HUES48 (cell line): ENCODE measurements around the gene APBB2.
"Not testable (repeated sequence)": the region's sequence is repeated elsewhere in the genome, so short reads cannot be mapped to it uniquely, and the experiment has no call there.

Experiments used
- H3K27ac ChIP-seq: one replicate; pipeline ENCODE4 v1.7.0; 2013; ENCODE audit warnings: low read depth, low read length, inconsistent platforms
- H3K27me3 ChIP-seq: 2 replicates; pipeline ENCODE4 v1.6.1; 2013; ENCODE audit warnings: mild to moderate bottlenecking, low read length; ENCODE audit not compliant: control insufficient read depth, insufficient read depth
- H3K36me3 ChIP-seq: 2 replicates; pipeline ENCODE4 v1.6.1; 2013; ENCODE audit warnings: low read length; ENCODE audit not compliant: control insufficient read depth, insufficient read depth
- H3K4me1 ChIP-seq: 2 replicates; pipeline ENCODE4 v1.6.1; 2013; ENCODE audit warnings: mild to moderate bottlenecking, low read length; ENCODE audit not compliant: control insufficient read depth, insufficient read depth
- H3K4me3 ChIP-seq: 2 replicates; pipeline ENCODE4 v1.5.1; 2013; ENCODE audit warnings: mild to moderate bottlenecking, low read depth, low read length
- H3K9ac ChIP-seq: 2 replicates; pipeline ENCODE4 v1.6.1; 2013; ENCODE audit warnings: mild to moderate bottlenecking, low read depth, low read length, moderate library complexity
- H3K9me3 ChIP-seq: 2 replicates; pipeline ENCODE4 v1.6.1; 2013; ENCODE audit warnings: low read length; ENCODE audit not compliant: control insufficient read depth, insufficient read depth

APBB2 gene

DNA sequence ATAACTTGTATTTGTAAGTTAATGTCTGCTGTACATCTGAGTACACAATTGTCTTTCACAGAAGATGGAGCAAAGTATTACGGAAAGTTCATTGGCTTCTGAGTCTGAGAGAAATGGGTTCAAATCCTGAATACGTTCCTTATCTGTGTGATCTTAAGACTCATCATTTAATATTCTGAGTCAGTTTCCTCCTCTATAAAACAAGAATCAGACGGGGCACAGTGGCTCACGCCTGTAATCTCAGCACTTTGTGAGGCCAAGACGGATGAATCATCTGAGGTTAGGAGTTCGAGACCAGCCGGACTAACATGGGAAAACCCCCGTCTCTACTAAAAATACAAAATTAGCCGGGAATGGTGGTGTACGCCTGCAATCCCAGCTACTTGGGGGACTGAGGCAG lies 57.8 kb downstream of the APBB2 start:
- Histone ChIP-seq H3K4me3 (no peak overlapping the region), H3K9me3 (no peaks in the 10 kb centered on the region), H3K9ac (no peak overlapping the region), H3K27ac (no peak overlapping the region), H3K27me3 (no peaks in the 10 kb centered on the region), H3K4me1 (peaks cover 13% of the 10 kb centered on the region), H3K36me3 (no peaks in the 10 kb centered on the region)

DNA sequence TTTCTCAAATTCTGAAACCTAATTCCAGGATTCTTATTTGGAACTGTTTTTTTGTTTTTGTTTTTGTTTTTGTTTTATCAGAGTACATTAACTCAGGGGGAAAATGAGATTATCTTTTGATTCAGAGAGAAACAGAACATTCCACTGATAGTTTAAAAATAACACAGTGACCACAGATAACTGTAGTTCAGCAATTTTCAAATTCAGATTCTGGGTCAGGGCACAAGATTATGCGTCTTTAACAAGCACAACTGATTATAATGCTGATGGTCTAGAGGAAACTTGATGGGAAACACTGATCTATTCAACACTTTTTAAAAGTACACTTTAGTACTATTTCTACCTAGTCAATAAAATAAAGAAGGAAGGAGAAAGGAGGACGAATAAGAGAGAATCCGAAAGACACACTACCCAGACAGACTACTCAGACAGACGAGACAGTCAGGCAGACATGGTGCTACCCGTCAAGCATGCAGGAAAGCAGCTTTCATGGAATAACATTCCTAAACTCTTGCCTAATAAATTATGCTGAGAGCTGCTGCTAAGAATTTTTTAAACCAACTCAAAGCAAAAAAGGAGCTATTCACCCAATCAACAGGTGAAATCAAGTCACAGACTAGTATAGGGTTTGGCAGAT lies 59.0 kb downstream of the APBB2 start:
- Histone ChIP-seq H3K27me3 (no peaks in the 10 kb centered on the region), H3K27ac (no peak overlapping the region), H3K4me1 (peaks cover 11% of the 10 kb centered on the region), H3K36me3 (no peaks in the 10 kb centered on the region), H3K9me3 (no peaks in the 10 kb centered on the region), H3K9ac (no peak overlapping the region), H3K4me3 (no peak overlapping the region)

DNA sequence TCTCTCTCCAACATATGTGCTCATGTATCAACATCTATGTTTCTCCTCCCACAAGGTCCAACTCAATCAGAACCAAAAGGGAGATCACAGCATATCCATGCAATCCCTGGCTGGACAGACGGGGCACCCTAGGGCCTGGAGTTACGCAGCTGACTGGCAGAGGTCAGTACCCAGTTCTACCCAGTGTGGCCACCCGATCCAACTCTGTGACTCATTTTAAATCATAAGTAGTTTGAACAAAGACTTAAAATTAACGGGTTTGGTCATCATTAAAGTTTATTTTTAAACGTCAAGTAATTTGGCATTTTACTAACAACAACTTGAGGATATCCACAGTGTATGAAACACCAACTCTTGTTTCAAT lies 59.5 kb downstream of the APBB2 start:
- no peak overlapping the region for H3K4me3 ChIP-seq
- H3K9me3 ChIP-seq = no peaks in the 10 kb centered on the region
- H3K4me1 ChIP-seq = peaks cover 7% of the 10 kb centered on the region
- H3K36me3 ChIP-seq = no peaks in the 10 kb centered on the region
- no peak overlapping the region for H3K27ac ChIP-seq
- H3K9ac ChIP-seq = no peak overlapping the region
- no peaks in the 10 kb centered on the region for H3K27me3 ChIP-seq

DNA sequence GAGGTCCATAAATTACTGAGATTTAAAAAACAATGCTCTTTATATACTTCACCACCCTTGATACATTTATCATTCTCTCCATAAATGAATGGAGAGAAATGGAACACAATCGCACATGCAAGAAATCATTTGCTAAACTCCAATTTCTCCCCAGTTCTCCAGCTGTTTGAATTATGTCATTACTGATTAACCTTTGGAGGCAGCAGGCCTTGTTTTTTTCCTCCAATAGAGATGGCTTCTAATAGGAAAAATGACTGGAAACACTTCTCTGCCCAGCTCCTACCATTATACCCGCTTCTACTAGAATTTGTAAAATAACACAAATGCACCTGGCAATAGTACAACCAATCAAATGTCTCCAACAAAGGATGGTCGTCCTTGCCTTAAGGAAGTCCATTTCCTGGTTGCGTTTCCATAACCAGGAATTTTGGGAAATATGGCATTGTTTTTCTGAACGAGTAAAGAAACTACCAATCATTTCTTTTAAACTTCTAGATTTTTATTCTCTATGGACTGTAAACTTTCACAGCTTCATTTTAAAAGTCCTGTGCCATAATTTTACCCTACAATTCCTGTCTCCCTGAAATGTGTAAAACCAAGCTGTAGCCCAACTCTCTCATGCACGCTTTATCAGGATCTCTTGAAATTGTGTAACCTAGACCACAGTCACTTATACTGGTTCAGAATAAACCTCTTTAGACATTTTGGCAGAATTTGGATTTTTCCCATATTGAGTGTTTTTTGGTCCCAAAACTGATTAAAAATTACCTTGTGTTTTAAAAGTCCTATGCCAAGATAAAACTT lies 60.1 kb downstream of the APBB2 start:
- Histone ChIP-seq H3K27me3 (no peaks in the 10 kb centered on the region), H3K4me1 (peaks cover 7% of the 10 kb centered on the region), H3K36me3 (no peaks in the 10 kb centered on the region), H3K4me3 (no peak overlapping the region), H3K9me3 (no peaks in the 10 kb centered on the region), H3K27ac (no peak overlapping the region), H3K9ac (no peak overlapping the region)

DNA sequence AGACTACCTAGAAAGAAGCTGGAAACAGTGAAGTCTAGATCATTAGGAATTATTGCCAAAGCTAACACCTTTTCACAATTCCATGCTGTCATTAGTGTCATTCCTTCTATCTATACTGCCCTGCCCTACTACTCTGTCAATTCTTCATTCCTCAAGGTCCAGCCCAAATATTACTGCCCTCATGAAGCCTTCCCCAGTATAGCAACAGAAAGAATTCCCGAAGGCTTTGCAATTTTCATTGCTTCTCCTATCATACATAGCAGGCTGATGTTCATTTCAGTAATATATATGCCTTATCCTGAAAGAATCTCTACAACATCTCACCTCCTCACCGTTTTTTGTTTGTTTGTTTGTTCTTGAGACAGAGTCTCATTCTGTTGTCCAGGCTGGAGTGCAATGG lies 63.9 kb downstream of the APBB2 start:
- H3K27ac ChIP-seq = no peak overlapping the region
- no peaks in the 10 kb centered on the region for H3K9me3 ChIP-seq
- no peaks in the 10 kb centered on the region for H3K36me3 ChIP-seq
- peaks cover 16% of the 10 kb centered on the region for H3K4me1 ChIP-seq
- H3K9ac ChIP-seq = no peak overlapping the region
- no peak overlapping the region for H3K4me3 ChIP-seq
- no peaks in the 10 kb centered on the region for H3K27me3 ChIP-seq

DNA sequence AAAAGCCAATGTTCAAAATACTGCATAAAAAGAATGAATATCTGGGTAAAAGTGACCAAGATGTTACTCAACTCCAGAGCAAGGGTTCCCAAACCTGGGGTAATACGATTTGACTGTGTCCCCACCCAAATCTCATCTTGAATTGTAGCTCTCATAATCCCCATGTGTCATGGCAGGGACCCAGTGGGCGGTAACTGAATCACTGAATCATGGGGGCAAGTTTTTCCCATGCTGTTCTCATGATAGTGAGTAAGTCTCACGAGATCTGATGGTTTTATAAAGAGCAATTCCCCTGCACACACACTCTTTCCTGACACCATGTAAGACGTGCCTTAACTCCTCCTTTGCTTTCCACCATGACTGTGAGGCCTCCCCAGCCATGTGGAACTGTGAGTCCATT lies 64.8 kb downstream of the APBB2 start:
- H3K27ac ChIP-seq, H3K9ac ChIP-seq, H3K9me3 ChIP-seq, H3K36me3 ChIP-seq, H3K27me3 ChIP-seq, H3K4me3 ChIP-seq: not testable (repeated sequence)
- peaks cover 16% of the 10 kb centered on the region for H3K4me1 ChIP-seq

DNA sequence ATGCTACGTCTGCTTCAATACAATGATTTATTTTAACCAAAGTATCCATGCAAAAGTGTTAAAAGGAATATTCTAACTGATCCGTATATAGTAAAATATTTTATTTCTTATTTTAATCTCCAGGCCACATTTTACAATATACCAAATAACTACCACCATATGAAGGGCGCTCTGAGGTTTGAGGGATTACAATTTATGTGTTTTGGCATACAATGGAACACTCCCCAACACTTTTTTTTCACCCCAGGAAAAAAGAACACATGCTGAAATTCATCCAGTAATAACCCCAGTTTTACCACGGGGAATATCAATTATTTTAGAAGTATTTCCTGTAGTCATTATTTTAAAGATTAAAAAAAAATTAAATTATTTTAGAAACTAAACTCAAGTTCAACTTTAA lies 65.4 kb downstream of the APBB2 start:
- Histone ChIP-seq H3K4me1 (peaks cover 16% of the 10 kb centered on the region), H3K9me3 (no peaks in the 10 kb centered on the region), H3K9ac (no peak overlapping the region), H3K4me3 (no peak overlapping the region), H3K36me3 (no peaks in the 10 kb centered on the region), H3K27ac (no peak overlapping the region), H3K27me3 (no peaks in the 10 kb centered on the region)

DNA sequence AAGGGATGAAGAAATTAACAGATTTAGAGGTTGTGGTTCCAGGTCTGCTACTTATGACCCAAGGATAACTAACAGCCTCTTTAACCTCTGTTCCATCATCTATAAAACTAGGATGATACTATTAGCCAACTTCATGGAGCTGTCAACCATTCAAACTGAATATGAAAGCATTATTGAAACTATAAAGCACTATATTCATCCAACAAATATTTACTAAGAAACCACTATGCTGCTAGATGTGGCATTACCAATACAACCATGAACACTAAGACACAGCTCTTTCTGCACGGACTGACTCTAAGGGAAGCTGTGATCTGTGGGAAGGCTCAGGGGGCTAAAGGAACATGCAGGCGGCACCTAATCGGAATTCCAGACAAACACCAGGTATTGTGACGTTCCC lies 66.0 kb downstream of the APBB2 start:
- Histone ChIP-seq H3K27me3 (no peaks in the 10 kb centered on the region), H3K4me1 (peaks cover 16% of the 10 kb centered on the region), H3K4me3 (no peak overlapping the region), H3K36me3 (no peaks in the 10 kb centered on the region), H3K9me3 (no peaks in the 10 kb centered on the region), H3K27ac (no peak overlapping the region), H3K9ac (no peak overlapping the region)

DNA sequence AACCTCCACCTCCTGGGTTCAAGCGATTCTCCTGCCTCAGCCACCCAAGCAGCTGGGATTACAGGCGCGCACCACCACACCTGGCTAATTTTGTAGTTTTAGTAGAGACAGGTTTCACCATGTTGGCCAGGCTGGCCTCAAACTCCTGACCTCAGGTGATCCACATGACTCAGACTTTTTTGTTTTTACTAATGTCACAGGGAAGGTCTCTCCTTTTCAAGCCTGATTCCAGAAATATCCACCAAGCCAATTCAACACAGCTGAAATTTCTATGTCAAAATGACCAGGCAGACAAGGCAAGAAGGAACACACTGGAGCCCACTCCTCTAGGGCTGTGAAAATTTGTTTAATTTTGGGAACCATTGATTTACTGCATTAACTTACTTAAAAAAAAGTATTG lies 66.8 kb downstream of the APBB2 start:
- H3K9ac ChIP-seq, H3K27me3 ChIP-seq, H3K36me3 ChIP-seq, H3K4me3 ChIP-seq, H3K27ac ChIP-seq, H3K9me3 ChIP-seq: not testable (repeated sequence)
- H3K4me1 ChIP-seq = peaks cover 16% of the 10 kb centered on the region

DNA sequence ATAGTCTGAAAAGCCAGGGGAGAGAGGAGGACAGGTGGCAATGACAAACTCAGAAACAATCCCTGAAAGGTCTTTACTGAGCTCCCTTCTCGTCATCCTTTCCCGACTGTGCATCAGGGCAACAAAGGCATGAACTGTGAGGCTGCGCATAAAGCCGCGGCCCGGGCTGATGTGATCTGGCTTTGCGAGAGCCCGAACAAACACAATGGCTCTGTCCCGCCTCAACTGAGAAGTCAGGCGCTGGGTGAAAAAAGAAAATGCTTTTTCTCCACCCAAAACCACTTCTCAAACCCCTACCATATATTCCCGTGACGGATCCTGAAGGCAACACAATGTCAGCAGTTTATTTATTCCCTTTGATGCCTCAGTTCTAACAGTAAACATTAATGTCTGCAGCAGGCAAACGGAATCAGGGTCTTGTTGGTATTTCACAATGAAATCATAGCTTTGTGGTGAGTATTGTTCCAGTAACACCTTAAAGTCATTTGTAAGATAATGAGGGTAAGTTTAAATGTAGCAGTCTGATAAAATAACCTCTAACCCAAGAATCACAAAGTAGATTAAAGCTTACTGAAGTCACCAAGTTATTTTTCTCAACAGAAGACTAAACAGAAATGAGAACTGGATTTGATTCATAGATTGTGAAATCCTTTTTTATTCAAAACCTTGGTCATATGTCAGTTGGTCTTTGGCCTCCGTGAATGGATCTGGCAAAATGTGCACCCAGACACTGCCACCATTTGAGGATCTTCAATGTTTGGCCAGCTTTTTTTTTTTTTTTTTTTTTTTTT lies 67.4 kb downstream of the APBB2 start:
- H3K4me3 ChIP-seq = no peak overlapping the region
- H3K27ac ChIP-seq = peak overlapping the region; percentile 57
- no peaks in the 10 kb centered on the region for H3K9me3 ChIP-seq
- H3K4me1 ChIP-seq = peaks cover 16% of the 10 kb centered on the region
- H3K27me3 ChIP-seq = no peaks in the 10 kb centered on the region
- peak overlapping the region; percentile 5; the same call in 1 of the 2 replicates for H3K9ac ChIP-seq
- H3K36me3 ChIP-seq = peaks cover 6% of the 10 kb centered on the region; the same call in 1 of the 2 replicates

DNA sequence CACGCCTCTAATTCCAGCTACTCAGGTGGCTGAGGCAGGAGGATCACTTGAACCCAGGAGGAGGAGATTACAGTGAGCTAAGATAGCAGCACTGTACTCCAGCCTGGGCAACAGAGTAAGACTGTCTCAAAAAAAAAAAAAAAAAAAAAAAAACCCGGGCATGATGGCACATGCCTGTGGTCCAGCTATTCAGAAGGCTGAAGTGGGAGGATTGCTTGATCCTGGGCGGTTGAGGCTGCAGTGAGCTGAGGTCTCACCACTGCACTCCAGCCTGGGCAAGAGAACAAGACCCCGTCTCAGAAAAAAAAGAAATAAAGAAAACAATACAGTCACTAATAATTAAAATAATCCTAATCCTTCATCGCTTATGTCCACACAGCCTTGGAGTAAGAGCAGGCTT lies 68.1 kb downstream of the APBB2 start:
- H3K9me3 ChIP-seq = no peaks in the 10 kb centered on the region
- H3K4me1 ChIP-seq = peaks cover 16% of the 10 kb centered on the region
- H3K9ac ChIP-seq = peak overlapping the region; percentile 5; the same call in 1 of the 2 replicates
- peak overlapping the region; percentile 57 for H3K27ac ChIP-seq
- peaks cover 7% of the 10 kb centered on the region; the same call in 1 of the 2 replicates for H3K36me3 ChIP-seq
- no peaks in the 10 kb centered on the region for H3K27me3 ChIP-seq
- H3K4me3 ChIP-seq = no peak overlapping the region
